HCT116 (cell line): Measurements from ENCODE around the gene TMEM186. TPM values are rescaled to one million over a fixed set of nuclear protein-coding genes. Genes with fewer than 3 reads are reported as not detected.

ENCODE experiments used
- ATAC-seq: fragments of 200-7000 bp; cut with Tn5 transposase; 2 replicates; pipeline ENCODE4 v1.9.1; 2020; ENCODE audit warnings: mild to moderate bottlenecking, moderate library complexity
- BruUV-seq: library from RNA; stranded (reverse); fragments of 400-500 nt; replicated peaks from 2 replicates; lab custom pipeline; 2021; lab: Mats Ljungman, UMichigan
- CTCF ChIA-PET: fragments of 300-600 bp; sonication (Branson Sonifier 250); formaldehyde crosslinking; loops from one replicate; lab custom pipeline; 2021; ENCODE audit warnings: antibody characterized with exemption; lab: Charles Lee
- POLR2A ChIA-PET: fragments of 300-600, 350-600 bp; sonication (Branson Sonifier 250); formaldehyde crosslinking; loops from one replicate; lab custom pipeline; 2021; ENCODE audit warnings: antibody characterized with exemption; lab: Charles Lee
- RAD21 ChIA-PET, 2 experiments: fragments of 300-600 bp; sonication (Branson Sonifier 250); formaldehyde crosslinking; loops; one replicate each; lab custom pipeline; 2023; ENCODE audit warnings: low total read pairs in 2 of 2; ENCODE audit not compliant: uncharacterized antibody in 2 of 2, unreplicated experiment in 2 of 2, low non-redundant PET in 1 of 2; lab: Charles Lee
- DNase-seq: peaks from one replicate; pipeline ENCODE4 v3.0.0-alpha.2; 2010; ENCODE audit warnings: low read depth, low spot score
- H2AFZ ChIP-seq: fragments of 200-600 bp; shearing (Covaris generic), sonication (generic); 2 replicates; pipeline ENCODE4 v1.6.1; 2017; ENCODE audit warnings: low read depth, mixed run types, mixed read lengths, antibody characterized with exemption, low read length; ENCODE audit not compliant: poor library complexity, severe bottlenecking
- H3K27ac ChIP-seq: 2 replicates; pipeline ENCODE4 v1.5.1; 2012; ENCODE audit warnings: low read depth, low read length
- H3K27me3 ChIP-seq: fragments of 200-600 bp; sonication (generic); 2 replicates; pipeline ENCODE4 v1.6.1; 2016; ENCODE audit warnings: mixed run types, low read length, mixed read lengths; ENCODE audit not compliant: insufficient read depth
- H3K36me3 ChIP-seq, 2 experiments: fragments of 200-500 bp in 1 of 2; fragments of 200-600 bp in 1 of 2; sonication (Bioruptor generic) in 1 of 2; sonication (generic) in 1 of 2; 2 replicates each; pipeline versions ENCODE4 v1.5.1 to v1.6.1; 2014 to 2016; ENCODE audit warnings: low read length in 2 of 2, inconsistent platforms in 1 of 2, mixed read lengths in 1 of 2, mixed run types in 1 of 2; ENCODE audit not compliant: insufficient read depth in 2 of 2, control insufficient read depth in 1 of 2
- H3K4me1 ChIP-seq, 2 experiments: fragments of 200-600 bp in 1 of 2; sonication (generic) in 1 of 2; 2 replicates each; pipeline versions ENCODE4 v1.5.1 to v1.6.1; 2012 to 2017; ENCODE audit warnings: low read length in 2 of 2, inconsistent platforms in 1 of 2, mild to moderate bottlenecking in 1 of 2, mixed read lengths in 1 of 2, mixed run types in 1 of 2, moderate library complexity in 1 of 2; ENCODE audit not compliant: insufficient read depth in 2 of 2, control insufficient read depth in 1 of 2
- H3K4me2 ChIP-seq: fragments of 200-600 bp; sonication (generic); 2 replicates; pipeline ENCODE4 v1.6.1; 2017; ENCODE audit warnings: mixed run types, low read length, mixed read lengths
- H3K4me3 ChIP-seq, 2 experiments: fragments of 200-600 bp in 1 of 2; sonication (generic) in 1 of 2; replicated peaks in 1 of 2; 2 replicates each; pipeline ENCODE4 v1.5.1; 2011 to 2016; ENCODE audit warnings: low read length in 2 of 2, control low read depth in 1 of 2, low read depth in 1 of 2, mild to moderate bottlenecking in 1 of 2, mixed read lengths in 1 of 2, mixed run types in 1 of 2
- H3K79me2 ChIP-seq: fragments of 200-600 bp; sonication (generic); 2 replicates; pipeline ENCODE4 v1.6.1; 2017; ENCODE audit warnings: mild to moderate bottlenecking, mixed run types, low read length, moderate library complexity, mixed read lengths; ENCODE audit not compliant: insufficient read depth
- H3K9ac ChIP-seq: fragments of 200-600 bp; sonication (generic); 2 replicates; pipeline ENCODE4 v1.6.1; 2016; ENCODE audit warnings: low read length, mixed read lengths
- H3K9me2 ChIP-seq: fragments of 200-600 bp; sonication (generic), shearing (Covaris generic); 2 replicates; pipeline ENCODE4 v1.6.1; 2017; ENCODE audit warnings: mixed run types, mild to moderate bottlenecking, moderate library complexity; ENCODE audit not compliant: insufficient read depth
- H3K9me3 ChIP-seq, 2 experiments: fragments of 200-500 bp in 1 of 2; fragments of 200-600 bp in 1 of 2; sonication (Bioruptor generic) in 1 of 2; sonication (generic) in 1 of 2; 2 replicates each; pipeline ENCODE4 v1.6.1; 2014 to 2017; ENCODE audit warnings: low read length in 2 of 2, mixed read lengths in 2 of 2, inconsistent platforms in 1 of 2, low read depth in 1 of 2, mild to moderate bottlenecking in 1 of 2, mixed run types in 1 of 2, moderate library complexity in 1 of 2; ENCODE audit not compliant: control insufficient read depth in 1 of 2, insufficient read depth in 1 of 2
- H4K20me1 ChIP-seq: fragments of 200-600 bp; sonication (generic), shearing (Covaris generic); 2 replicates; pipeline ENCODE4 v1.6.1; 2017; ENCODE audit warnings: mixed run types, mild to moderate bottlenecking, moderate library complexity; ENCODE audit not compliant: insufficient read depth
- ATF3 ChIP-seq: IDR thresholded peaks from 2 replicates; pipeline ENCODE4 v1.6.1; 2012
- CBX3 ChIP-seq: IDR thresholded peaks from 2 replicates; pipeline ENCODE4 v1.6.1; 2012; ENCODE audit warnings: low read depth
- EGR1 ChIP-seq: IDR thresholded peaks from 2 replicates; pipeline ENCODE4 v1.6.1; 2012; ENCODE audit warnings: low read depth
- EZH2phosphoT487 ChIP-seq: fragments of 200-600 bp; IDR thresholded peaks from 2 replicates; pipeline ENCODE4 v1.6.1; 2018; ENCODE audit warnings: antibody characterized with exemption, borderline replicate concordance
- POLR2A ChIP-seq: IDR thresholded peaks from 2 replicates; pipeline ENCODE4 v1.7.0; 2011; ENCODE audit warnings: borderline replicate concordance; ENCODE audit not compliant: insufficient read depth, insufficient read length; ENCODE audit errors: extremely low read depth
- RAD21 ChIP-seq: IDR thresholded peaks from 2 replicates; pipeline ENCODE4 v1.6.1; 2012; ENCODE audit warnings: low read depth, mild to moderate bottlenecking
- TCF7L2 ChIP-seq: IDR thresholded peaks from 2 replicates; pipeline ENCODE4 v1.7.0; 2011; ENCODE audit warnings: borderline replicate concordance, inconsistent platforms; ENCODE audit not compliant: insufficient read depth, insufficient read length; ENCODE audit errors: extremely low read depth
- ZNF274 ChIP-seq: fragments of 200-500 bp; sonication (Bioruptor generic); IDR thresholded peaks from 2 replicates; pipeline ENCODE4 v1.6.1; 2014; ENCODE audit warnings: mild to moderate bottlenecking, low read depth, low read length, inconsistent platforms
- intact Hi-C: fragments of 100-400 bp; cut with micrococcal nuclease; formaldehyde crosslinking; loops from 2 replicates; pipeline ENCODE4 v1.10.0; 2022
- total RNA-seq: library from RNA; stranded (reverse); gene quantifications from one replicate; pipeline ENCODE4 v1.2.1, GENCODE V29; 2021; ENCODE audit not compliant: unreplicated experiment
- TF ChIP-seq, protein P1 (sequence below), 3 experiments: fragments of 200-600 bp in 1 of 3; sonication (generic) in 1 of 3; IDR thresholded peaks in 2 of 3; conservative IDR thresholded peaks in 1 of 3; 2 replicates each; pipeline ENCODE4 v1.5.1; 2012 to 2017; ENCODE audit warnings: low read depth in 2 of 3, low read length in 2 of 3, antibody characterized with exemption in 1 of 3, borderline replicate concordance in 1 of 3, control low read depth in 1 of 3, mild to moderate bottlenecking in 1 of 3, mixed read lengths in 1 of 3, mixed run types in 1 of 3, moderate library complexity in 1 of 3; ENCODE audit not compliant: insufficient read depth in 1 of 3

TMEM186 gene
- total RNA-seq, 1 experiment from 2014 or later = 14.0 TPM

DNA sequence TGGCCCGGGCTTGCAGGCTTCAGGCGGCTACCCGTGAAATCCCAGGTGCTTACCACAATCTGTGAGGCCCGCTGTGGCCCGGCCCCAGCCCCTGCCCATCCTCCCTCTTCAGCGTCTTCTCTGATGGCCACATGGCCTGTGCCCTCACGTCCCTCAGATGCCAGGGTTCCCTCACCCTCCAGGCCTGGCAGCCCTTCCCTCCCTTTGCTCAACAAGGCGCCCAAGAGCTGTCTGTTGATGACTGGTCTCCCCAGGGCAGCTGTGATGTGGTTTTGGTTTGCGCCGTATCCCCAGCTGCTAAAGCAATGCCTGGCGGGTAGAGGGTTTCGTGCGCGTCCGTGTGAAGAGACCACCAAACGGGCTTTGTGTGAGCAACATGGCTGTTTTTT is 35.3 kb upstream of the TMEM186 start (continued):
- TF ChIP-seq TCF7L2 = no peak
- TF ChIP-seq ZNF274 = no peak
- TF ChIP-seq POLR2A = no peak

- no peak for TF ChIP-seq POLR2A
- no peak for TF ChIP-seq EZH2phosphoT487
- TF ChIP-seq CBX3 = no peak
- TF ChIP-seq EGR1 = no peak
- no peak for TF ChIP-seq ATF3
- no peak for TF ChIP-seq RAD21
- TF ChIP-seq, protein P1, sequence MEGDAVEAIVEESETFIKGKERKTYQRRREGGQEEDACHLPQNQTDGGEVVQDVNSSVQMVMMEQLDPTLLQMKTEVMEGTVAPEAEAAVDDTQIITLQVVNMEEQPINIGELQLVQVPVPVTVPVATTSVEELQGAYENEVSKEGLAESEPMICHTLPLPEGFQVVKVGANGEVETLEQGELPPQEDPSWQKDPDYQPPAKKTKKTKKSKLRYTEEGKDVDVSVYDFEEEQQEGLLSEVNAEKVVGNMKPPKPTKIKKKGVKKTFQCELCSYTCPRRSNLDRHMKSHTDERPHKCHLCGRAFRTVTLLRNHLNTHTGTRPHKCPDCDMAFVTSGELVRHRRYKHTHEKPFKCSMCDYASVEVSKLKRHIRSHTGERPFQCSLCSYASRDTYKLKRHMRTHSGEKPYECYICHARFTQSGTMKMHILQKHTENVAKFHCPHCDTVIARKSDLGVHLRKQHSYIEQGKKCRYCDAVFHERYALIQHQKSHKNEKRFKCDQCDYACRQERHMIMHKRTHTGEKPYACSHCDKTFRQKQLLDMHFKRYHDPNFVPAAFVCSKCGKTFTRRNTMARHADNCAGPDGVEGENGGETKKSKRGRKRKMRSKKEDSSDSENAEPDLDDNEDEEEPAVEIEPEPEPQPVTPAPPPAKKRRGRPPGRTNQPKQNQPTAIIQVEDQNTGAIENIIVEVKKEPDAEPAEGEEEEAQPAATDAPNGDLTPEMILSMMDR (IDR thresholded peaks at IDR 0.05 in 2 of 3, conservative IDR thresholded peaks at IDR 0.05 in 1 of 3; ENCODE audit: borderline replicate concordance in 1 of 3, insufficient read depth in 1 of 3, low read depth in 2 of 3, low read length in 2 of 3) = no peak
- TF ChIP-seq ZNF274 = no peak
- Histone ChIP-seq H3K36me3 (peaks cover 11 to 34% of the 10 kb centered on the region in 2 experiments; a peak in 3 of 4 replicates), H3K9ac (no peak overlapping the region), H3K4me3 (no peak overlapping the region), H3K9me2 (no peaks in the 10 kb centered on the region), H3K79me2 (peaks cover 51% of the 10 kb centered on the region), H3K4me2 (no peak overlapping the region), H3K4me1 (no peaks in the 10 kb centered on the region), H2AFZ (no peak overlapping the region), H4K20me1 (no peaks in the 10 kb centered on the region), H3K27me3 (no peaks in the 10 kb centered on the region), H3K9me3 (no peaks in the 10 kb centered on the region), H3K27ac (no peak overlapping the region)
- ATAC-seq (no peak), DNase-seq (no peak)
- ChIA-PET RAD21 (no interaction called here), POLR2A (no interaction called here), CTCF (no interaction called here)
- intact Hi-C loops = no loop called here
- no TSS peak for BruUV-seq
These were observed 34.7 kb upstream of the TMEM186 start for GRCh38 chr16:8831871-8832716.
